Inflammatory macrophage treated with lipopolysaccharide for 4 hours (primary cell): Measurements from ENCODE around the gene AP1S3.
"Not testable (repeated sequence)": the region's sequence is repeated elsewhere in the genome, so short reads cannot be mapped to it uniquely, and the experiment has no call there.

Source experiments
- DNase-seq: peaks from one replicate; pipeline ENCODE4 v3.0.0-alpha.2; 2020

Gene AP1S3

DNA sequence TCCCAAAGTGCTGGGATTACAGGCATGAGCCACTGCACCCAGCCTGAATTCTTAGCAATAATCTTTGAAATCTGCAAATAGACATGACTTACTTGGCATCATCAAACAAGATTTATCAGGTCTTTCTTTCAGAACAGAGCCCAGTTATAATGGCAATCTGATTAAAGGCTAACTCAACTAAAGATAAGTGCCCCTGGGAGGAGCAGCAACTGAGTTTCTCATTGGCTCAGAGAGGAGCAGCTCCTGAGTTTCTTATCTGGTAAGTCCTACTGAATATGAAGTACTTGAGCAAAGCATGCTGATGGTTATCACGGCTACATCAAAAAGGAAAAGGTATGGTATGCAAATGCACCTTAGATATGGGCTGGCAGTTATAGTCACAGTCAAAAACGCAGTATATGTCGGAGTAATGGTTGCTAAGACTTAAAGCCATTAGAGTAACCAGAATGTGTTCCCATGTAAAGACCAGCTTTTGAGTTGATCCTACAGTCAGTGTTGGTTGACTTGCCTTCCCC lies 15.0 kb upstream of the AP1S3 start:
- no peak for DNase-seq

DNA sequence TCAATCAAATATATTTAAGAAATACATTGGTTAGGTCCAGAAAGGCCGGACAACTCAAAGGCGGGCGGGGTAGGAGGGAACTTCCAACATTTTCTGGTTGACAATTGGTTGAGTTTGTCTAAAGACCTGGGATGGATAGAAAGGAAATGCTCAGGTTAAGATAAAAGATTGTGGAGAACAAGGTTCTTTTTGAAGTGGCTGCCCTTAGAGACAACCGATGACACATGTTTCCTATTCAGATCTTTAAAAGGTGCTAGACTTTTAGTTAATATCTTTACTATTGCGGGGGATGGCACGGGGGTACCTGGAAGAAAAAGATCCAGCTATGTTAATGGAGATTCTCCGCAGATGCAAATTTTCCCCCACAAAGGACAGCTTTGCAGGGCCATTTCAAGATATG lies 10.0 kb upstream of the AP1S3 start:
- no peak for DNase-seq

DNA sequence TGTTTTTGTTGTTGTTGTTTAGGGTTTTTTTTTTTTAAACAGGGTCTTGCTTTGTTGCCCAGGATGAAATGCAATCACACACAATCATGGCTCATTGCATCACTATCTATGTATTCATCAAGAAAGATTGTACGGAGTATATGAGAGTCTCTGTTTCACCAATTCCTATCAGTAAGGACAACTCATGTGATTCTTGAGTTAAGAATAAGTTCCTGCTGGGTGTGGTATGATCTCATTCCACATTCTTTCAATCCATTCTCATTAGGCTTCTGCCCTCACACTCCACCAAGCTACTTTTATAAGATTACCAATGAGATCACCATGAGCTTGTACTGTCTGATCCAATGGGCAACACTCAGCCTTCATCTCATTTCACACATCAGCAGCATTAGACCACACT lies 9.1 kb upstream of the AP1S3 start:
- no peak for DNase-seq

DNA sequence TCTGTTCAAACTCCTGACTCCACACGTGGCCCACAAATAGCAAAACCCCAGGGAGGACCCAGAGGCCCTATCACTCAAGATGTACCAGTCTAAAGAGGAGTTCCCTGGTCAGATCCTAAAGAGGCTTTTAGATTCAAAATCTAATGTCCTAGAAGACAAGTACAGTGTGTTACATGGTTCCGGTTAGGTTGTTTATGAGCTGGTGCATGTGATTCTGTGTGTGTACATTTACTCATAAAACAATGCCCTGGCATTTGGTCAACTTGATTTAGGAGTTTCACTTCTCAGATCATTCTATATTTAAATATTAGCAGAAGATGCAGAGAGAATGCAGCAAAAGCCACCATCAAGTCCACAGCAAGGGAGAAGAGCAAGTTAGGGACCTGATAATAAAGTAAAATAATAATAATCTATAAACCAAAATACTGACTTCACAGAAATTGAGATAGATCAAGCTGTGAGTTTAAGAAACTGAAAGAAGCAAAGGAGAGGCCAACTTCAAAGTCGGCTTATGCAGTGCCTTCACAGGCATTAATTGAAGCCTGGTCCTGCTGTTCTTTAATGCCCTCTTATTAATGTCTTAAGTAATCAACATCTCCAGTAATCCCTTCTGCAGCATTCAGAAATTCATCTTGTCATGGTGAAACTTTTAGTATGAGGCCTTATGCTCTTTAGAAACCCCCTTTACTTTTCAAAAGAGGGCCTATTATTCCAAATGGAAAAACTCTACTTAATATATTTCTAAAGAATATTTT lies 4.2 kb upstream of the AP1S3 start:
- DNase-seq: peak; percentile 51

DNA sequence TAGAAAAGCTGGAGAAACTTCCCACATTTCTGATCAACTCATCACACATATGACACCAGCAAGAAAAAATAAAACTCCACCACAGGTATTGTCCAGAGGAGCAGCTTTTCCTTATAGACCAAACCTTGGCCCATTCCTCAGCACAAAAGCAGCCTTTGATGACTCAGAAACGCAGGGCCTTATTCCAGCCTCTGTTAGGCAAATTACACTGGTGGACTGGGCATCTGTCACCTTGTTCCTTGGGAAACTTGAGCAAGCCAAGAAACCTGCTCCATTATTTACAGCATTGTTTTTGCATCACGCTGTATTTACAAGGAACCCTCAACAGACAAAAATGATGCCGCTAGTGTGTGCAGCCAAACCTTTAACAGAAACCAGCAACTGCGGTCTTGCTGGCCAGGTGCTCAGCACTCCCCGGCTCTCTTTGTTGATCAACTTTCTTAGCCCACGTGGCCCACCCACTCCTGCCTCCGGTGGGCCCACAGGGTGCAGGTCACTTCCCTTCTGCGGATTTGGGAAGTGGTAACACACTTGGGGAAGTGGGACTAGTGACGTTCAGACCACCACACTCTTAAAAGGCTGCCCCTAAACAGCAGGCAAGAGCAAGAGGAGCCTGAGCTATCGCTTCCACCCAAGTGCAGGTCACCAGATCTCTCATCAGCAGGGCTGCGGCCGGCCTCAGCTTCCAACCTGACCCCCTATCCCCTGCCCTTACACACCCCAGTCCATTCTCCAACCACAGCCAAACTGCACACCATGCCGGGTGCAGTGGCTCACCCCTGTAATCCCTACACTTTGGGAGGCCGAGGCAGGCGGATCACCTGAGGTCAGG lies 1.5 kb downstream of the AP1S3 start:
- DNase-seq: peak; percentile 71

DNA sequence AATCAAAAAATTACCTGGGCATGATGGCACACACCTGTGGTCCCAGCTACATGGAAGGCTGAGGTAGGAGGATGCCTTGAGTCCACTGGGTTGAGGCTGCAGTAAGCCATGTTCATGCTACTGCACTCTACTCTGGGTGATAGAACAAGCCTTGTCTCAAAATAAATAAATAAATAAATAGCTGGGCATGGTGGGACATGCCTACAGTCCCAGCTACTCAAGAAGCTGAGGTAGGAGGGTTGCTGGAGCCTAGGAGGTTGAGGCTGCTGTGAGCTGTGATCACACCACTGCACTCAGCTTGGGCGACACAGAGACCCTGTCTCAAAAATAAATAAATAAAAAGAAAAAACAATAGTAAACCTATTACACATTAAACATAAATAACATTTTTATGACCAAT lies 3.0 kb downstream of the AP1S3 start:
- no peak for DNase-seq

DNA sequence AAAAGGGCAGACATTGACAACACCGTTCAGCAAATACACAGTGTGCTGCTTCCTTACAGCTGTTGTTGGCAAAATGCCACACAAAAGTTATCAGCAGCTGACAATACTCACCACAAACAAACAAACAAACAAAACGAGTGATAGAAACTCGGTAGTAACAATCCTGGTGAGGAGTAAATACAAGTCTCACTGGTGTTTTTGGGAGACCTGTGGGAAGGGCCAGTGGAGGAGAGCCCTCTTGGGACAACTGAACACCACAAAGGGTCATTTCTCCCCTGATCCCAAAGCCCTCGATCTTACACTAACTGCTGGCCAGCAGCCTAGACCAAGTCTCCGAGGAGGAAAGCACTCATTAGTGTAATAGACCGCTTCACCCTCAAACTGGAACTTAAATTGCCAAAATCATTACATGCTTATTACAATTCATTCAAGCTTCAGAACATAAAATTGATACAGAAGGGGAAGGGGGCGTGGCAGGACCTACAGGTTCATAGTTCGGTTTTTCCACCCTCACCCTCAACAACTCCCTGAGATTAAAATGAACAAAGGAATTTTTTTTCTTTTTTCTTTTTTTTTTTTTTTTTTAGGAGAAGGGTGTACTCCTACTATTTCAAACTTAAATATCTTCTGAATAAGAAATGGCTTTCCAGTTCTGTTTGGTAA lies 5.0 kb downstream of the AP1S3 start:
- no peak for DNase-seq

DNA sequence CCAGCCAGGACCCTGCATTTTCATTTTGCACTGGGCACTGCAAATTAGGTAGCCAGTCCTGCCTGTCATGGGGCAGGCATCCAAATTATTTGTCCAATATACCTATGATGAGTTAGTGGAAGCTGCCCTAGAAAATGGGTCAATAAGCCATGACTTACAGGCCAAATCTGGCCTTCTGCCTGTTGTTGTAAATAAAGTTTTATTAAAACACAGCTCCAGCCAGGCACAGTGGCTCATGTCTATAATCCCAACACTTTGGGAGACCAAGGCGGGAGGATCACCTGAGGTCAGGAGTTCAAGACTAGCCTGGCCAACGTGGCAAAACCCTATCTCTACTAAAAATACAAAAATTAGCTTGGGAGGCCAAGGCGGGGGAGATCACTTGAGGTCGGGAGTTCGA lies 8.3 kb downstream of the AP1S3 start:
- DNase-seq: no peak

DNA sequence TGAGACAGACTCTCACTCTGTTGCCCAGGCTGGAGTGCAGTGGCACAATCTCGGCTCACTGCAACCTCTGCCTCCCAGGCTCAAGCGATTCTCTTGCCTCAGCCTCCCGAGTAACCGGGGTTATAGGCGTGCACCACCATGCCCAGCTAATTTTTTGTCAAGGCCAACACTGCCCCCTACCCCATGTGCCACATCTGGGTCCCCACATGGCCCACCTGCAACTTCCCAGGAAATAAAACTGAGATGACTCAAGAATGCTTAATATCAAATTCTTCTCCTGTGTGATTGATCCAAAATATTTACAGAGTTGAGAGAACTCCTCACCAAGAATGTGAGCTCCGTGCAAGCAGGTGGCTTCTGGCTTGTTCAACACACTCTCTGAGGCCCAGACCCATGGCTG lies 9.1 kb downstream of the AP1S3 start:
- DNase-seq: no peak

DNA sequence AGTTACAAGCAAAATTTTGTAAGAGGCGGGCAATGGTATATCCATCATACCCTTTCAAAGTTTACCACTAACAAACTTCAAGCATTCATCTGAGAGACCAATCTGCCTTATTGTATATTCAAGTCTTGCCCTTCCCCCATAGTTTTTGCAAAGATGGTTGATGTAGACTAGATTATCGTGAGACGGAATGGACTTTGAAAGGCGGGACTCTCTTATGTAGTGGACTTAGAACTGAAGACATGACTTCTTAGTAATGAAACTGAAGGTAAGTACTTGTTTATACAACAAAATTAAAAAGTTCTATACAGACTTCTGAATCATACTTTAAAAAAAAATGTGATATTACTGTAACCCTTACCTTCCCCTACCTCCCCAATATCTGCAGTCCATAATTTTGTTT lies 10.4 kb downstream of the AP1S3 start:
- no peak for DNase-seq

DNA sequence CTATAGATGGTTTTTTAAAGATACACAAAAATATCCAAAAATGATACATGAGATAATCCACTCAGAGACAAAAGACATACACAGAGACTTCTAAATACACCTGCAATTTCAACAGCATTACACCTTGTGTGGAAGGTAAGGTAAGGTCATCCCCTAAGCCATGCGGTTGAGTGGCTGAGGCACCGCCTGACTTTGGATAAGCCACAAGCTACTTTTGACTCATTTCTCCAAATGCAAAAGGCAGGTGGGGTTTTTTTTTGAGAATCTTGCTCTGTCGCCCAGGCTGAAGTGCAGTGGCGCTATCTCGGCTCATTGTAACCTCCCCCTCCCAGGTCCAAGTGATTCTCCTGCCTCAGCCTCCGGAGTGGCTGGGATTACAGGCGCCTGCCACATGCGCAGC lies 13.1 kb downstream of the AP1S3 start:
- DNase-seq: no peak

DNA sequence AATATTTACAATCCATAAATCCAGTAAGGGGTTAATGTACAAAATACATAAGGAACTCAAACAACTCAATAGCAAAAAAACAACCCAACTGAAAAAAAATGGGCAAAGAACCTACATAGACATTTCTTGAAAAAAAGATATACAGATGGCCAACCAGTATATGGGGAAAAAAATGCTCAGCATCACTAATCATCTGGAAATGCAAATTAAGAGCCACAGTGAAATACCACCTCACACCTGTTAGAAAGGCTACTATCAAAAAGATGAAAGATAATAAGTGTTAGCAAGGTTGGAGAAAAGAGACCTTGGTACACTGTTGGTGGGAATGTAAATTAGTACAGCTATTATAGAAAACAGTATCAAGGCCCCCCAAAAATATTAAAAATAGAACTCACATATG lies 14.6 kb downstream of the AP1S3 start:
- DNase-seq: no peak

DNA sequence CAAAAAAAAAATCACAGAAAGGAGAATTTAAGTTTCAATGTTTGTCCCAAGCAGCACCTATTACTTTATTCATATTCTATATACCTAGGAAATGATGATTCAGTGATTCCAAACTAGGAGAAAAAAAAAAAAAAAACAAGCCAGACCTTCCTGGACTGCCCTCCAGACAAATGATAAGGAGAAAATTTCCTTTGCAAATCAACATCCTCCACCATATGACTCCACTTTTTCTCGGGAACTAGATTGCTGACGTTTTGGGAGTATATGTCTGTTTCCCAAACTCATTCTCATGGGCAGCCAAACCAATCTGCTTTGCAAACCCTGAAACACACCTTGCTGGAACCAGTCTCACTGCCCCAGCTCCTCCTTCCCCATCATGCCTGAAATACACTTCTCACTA lies 16.8 kb downstream of the AP1S3 start:
- no peak for DNase-seq

DNA sequence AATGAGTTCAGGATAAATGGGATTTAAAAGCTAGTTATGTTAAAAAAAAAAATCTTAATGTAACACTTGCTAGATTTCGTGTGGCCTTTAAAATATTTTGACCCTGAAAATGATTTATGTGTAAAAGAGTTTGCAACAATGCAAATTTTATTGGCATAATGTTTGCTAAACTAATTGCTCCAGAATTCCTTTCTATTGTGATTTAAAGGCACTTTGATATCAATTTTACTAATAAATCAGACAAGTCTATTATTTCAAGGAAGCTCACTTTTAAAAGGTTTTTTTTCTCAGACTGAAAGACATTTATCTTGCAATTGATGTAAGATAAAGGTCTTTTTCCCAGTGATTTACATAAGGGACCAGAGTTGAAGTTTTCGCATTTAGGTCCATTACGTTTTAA lies 17.5 kb downstream of the AP1S3 start:
- no peak for DNase-seq

DNA sequence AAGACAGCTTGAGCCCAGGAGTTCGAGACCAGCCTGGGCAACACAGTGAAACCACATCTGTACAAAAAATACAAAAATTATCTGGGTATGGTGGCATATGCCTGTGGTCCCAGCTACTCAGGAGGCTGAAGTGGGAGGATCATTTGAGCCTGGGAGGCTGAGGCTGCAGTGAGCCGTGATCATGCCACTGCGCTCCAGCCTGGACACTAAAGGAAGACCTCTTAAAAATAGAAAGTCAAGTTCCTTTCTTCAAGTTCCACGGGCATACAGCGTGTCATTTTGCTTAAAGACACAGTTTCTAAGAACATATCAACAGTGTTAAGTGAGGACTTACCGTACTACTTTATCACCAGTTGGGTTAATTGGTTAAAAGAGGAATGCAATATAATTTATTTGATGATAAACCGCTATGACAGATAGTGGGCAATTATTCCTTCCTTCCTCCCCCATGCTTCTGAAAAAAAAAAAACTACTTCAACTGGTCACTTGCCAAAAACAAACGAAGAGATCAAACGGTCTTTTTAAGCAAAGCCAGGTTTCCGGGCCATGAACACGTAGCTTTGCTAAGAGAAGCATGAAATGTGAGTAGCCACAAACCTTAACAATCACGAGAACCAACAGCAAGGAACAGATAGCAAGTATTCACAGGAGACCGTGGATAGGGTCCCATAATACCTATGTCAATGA lies 21.4 kb downstream of the AP1S3 start:
- DNase-seq: no peak

DNA sequence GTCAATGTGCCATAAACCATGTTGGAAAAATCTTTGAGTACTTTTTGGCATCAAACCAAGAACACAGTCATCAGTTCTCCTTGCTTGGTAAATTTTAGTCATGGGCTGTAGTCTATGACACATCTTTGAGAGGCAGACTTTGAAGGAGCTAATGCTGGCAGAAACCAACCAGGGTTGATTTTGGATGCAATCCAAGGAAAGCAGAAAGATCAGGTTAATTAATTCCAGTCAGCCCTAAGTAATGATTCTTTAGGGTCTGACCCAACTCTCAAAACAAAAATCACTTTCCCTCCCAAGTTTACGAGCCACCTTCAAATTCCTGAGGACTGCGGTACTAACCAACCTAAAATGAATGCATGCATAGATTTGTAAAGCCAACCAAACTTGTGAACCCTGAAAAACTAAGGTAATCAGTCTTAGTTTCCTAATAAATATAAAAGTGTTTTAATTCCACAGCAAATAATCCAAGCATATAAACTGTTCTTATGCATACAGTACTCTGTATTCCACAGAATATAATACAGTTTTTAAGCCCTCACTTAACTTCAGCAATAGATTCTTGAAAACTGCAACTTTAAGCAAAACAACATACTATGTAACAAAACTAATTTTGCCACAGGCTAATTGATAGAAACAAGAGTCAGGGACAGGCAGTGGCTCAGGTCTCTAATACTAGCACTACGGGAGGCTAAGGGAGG lies 22.0 kb downstream of the AP1S3 start:
- peak; percentile 7 for DNase-seq

DNA sequence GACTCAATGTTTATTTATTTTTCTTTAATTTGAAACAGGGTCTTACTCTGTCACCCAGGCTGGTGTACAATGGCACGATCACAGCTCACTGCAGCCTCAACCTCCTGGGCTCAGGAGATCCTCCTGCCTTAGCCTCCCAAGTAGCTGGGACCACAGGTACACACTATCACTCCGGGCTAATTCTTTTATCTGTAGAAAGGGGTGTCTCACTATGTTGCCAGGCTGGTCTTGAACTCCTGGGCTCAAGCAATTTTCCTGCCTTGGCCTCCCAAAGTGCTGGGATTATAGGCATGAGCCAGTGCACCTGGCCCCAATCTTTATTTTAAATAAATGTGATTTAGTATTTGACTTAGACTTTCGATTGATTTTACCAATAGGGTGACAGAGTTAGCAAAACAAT lies 22.6 kb downstream of the AP1S3 start:
- not testable (repeated sequence) for DNase-seq

DNA sequence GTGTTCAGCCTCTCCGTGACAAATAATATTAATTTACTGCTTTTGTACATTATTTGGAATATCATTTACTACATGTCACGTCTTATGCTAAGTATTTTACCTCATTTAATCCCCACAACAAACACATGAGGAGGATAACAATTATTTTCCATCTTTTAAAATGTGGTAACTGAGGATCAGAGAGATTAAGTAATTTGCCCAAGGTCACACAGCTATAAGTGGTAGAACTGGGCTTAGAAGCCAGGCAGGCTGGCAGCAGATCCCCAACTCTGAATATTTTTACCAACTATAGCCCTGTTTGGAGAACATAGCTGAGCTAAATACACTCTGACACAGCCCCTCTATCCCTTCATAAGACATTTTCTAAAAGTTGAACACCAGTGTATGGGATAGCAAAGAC lies 24.1 kb downstream of the AP1S3 start:
- no peak for DNase-seq

DNA sequence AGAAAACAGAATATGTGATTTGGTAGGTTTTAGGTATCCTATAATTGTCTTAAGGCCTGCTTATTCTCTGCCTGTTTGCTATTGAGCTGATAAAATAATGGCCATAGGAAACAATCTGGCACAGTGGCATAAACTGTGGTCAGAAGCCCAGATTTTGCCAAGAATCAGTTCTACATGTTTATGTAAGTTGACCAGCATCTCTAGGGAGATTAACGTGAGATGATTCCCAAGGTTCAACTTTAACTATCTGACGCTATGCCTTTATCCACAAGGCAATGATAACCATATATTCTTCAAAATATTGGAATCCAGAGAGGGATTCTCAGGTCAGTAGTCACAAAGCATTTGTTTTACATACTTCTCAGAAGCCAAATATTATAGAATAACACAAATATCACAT lies 25.6 kb downstream of the AP1S3 start:
- DNase-seq: no peak

DNA sequence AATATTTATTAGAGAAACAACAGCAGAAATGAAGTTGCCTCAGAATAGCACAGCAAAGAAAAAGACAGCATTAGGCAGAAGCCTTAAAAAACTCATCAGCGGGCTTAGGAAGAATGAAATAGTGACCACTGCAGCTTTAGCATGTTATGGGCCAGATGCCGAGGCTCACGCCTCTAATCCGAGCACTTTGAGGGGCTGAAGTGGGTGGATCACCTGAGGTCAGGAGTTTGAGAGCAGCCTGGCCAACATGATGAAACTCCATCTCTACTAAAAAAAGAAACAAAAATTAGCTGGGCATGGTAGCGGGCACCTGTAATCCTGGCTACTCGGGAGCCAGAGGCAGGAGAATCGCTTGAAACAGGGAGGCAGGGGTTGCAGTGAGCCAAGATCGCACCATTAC lies 32.4 kb downstream of the AP1S3 start:
- no peak for DNase-seq

DNA sequence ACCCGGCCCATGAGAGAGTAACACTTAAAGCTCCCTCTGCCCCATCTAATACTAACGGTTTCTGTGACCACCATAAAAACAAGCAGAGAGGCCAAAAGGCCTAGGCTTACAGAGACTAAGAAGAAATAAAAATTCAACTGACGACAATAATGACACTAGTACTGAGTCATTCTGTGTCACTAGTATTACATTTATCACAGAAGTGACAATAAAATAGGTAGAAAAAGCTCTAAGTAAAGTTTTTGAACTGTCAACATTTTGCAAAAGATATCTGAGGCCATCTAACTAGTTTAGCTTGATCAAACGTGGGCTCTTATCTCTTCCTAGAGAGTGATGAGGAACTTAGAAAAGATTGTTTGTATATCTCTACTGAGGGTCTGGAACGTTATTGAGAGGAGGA lies 35.6 kb downstream of the AP1S3 start:
- no peak for DNase-seq

DNA sequence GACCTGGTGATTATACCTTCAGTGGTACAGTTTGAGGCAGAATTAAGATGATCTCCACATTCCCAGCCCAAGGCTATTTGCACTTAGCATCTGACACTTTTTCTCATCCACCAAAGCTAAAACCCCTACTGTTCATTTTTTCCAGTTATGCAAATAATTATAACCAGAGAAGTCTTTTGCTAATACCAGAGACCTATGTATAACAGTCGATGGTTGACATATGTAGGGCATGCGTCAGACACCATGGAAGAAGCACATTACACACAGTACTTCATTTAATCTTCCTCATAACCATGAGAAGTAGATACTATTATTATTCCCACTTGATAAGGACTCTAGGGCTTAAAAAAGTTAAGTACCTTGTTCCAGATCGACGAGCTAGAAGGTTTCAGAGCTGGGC lies 36.5 kb downstream of the AP1S3 start:
- DNase-seq: no peak
